K562 (cell line): Measurements from ENCODE around the gene PPIF. TPM values are rescaled to one million over a fixed set of nuclear protein-coding genes. Genes with fewer than 3 reads are reported as not detected.
"Not testable (repeated sequence)": the region's sequence is repeated elsewhere in the genome, so short reads cannot be mapped to it uniquely, and the experiment has no call there.

Source experiments
- ATAC-seq: fragments of 200-7000 bp; cut with Tn5 transposase; 3 replicates; pipeline ENCODE4 v1.9.1; 2020; ENCODE audit warnings: moderate library complexity
- BruUV-seq: library from RNA; stranded (reverse); fragments of 400-500 nt; replicated peaks from 2 replicates; lab custom pipeline; 2021; lab: Mats Ljungman, UMichigan
- CTCF ChIA-PET: fragments of 300-600 bp; formaldehyde crosslinking; extraction: SDS; loops from one replicate; lab custom pipeline; 2021; ENCODE audit warnings: low intra/inter-chr PET ratio; lab: Yijun Ruan, JAX
- POLR2A ChIA-PET: fragments of 300-600, 350-650 bp; sonication (Branson Sonifier 250); formaldehyde crosslinking; extraction: SDS; loops from one replicate; lab custom pipeline; 2021; ENCODE audit warnings: antibody characterized with exemption, inconsistent platforms; lab: Yijun Ruan, JAX
- DNase-seq, 4 experiments: peaks; one replicate each; pipeline versions ENCODE4 v3.0.0 to v3.0.0-alpha.2; 2011 to 2018; ENCODE audit warnings: low spot score in 3 of 4, mixed read lengths in 3 of 4; ENCODE audit errors: extremely low read depth in 1 of 4
- FAIRE-seq: peaks from 2 replicates; lab custom pipeline; 2011; peaks lifted over from hg19 to GRCh38; lab: Jason Lieb, UNC
- H2AFZ ChIP-seq: 2 replicates; pipeline ENCODE4 v1.6.0; 2011; ENCODE audit warnings: low read depth, low read length, control low read depth, inconsistent platforms
- H3K27ac ChIP-seq: fragments of 200-600 bp; 3 replicates; pipeline ENCODE4 v1.8.0; 2011; ENCODE audit warnings: low read depth, mild to moderate bottlenecking, control low read depth, inconsistent platforms, low read length, moderate library complexity, mixed read lengths; ENCODE audit errors: extremely low read depth
- H3K27me3 ChIP-seq, 2 experiments: fragments of 300-600 bp in 1 of 2; 2 replicates in 1 of 2; 3 replicates in 1 of 2; pipeline versions ENCODE4 v1.6.0 to v1.8.0; 2011; ENCODE audit warnings: inconsistent platforms in 2 of 2, low read length in 2 of 2, mild to moderate bottlenecking in 1 of 2, mixed read lengths in 1 of 2, moderate library complexity in 1 of 2; ENCODE audit not compliant: control insufficient read depth in 2 of 2, insufficient read depth in 2 of 2
- H3K36me3 ChIP-seq: fragments of 300-600 bp; 3 replicates; pipeline ENCODE4 v1.8.0; 2011; ENCODE audit warnings: mild to moderate bottlenecking, low read length, inconsistent platforms; ENCODE audit not compliant: control insufficient read depth, insufficient read depth
- H3K4me1 ChIP-seq, 2 experiments: fragments of 200-600 bp in 1 of 2; replicated peaks in 1 of 2; 2 replicates in 1 of 2; 3 replicates in 1 of 2; pipeline versions ENCODE4 v1.5.1 to v1.8.0; 2011; ENCODE audit warnings: inconsistent platforms in 2 of 2, low read length in 2 of 2, mild to moderate bottlenecking in 1 of 2, mixed read lengths in 1 of 2, moderate library complexity in 1 of 2; ENCODE audit not compliant: control insufficient read depth in 2 of 2, insufficient read depth in 2 of 2
- H3K4me2 ChIP-seq: 2 replicates; pipeline ENCODE4 v1.6.1; 2011; ENCODE audit warnings: low read length, control low read depth, inconsistent platforms, mixed read lengths; ENCODE audit not compliant: insufficient read depth
- H3K4me3 ChIP-seq: fragments of 200-600 bp; sonication (generic), shearing (Covaris generic); 2 replicates; pipeline ENCODE4 v1.5.1; 2016; ENCODE audit warnings: control low read depth, inconsistent platforms
- H3K79me2 ChIP-seq: fragments of 200-600 bp; 3 replicates; pipeline ENCODE4 v1.8.0; 2011; ENCODE audit warnings: low read length, inconsistent platforms; ENCODE audit not compliant: control insufficient read depth, insufficient read depth
- H3K9ac ChIP-seq, 2 experiments: 2 replicates each; pipeline versions ENCODE4 v1.6.0 to v1.6.1; 2011; ENCODE audit warnings: low read depth in 2 of 2, low read length in 2 of 2, control low read depth in 1 of 2, inconsistent platforms in 1 of 2, mild to moderate bottlenecking in 1 of 2, mixed read lengths in 1 of 2; ENCODE audit not compliant: insufficient read depth in 1 of 2
- H3K9me1 ChIP-seq: one replicate; pipeline ENCODE4 v1.6.0; 2011; ENCODE audit warnings: inconsistent platforms, mild to moderate bottlenecking, low read length, moderate library complexity; ENCODE audit not compliant: control insufficient read depth, insufficient read depth
- H3K9me3 ChIP-seq: replicated peaks from 2 replicates; pipeline ENCODE4 v1.5.1; 2011; ENCODE audit warnings: low read depth, low read length, inconsistent platforms; ENCODE audit not compliant: control insufficient read depth, insufficient read depth
- H4K20me1 ChIP-seq: replicated peaks from 2 replicates; pipeline ENCODE4 v1.6.1; 2011; ENCODE audit warnings: low read length, inconsistent platforms, mixed read lengths; ENCODE audit not compliant: control insufficient read depth, insufficient read depth
- ATF3 ChIP-seq, 2 experiments: fragments of 450-650 bp in 1 of 2; sonication (generic) in 1 of 2; formaldehyde crosslinking in 1 of 2; IDR thresholded peaks in 1 of 2; conservative IDR thresholded peaks in 1 of 2; 2 replicates each; pipeline versions ENCODE4 v1.6.1 to v1.8.1; 2016 to 2023; ENCODE audit warnings: mild to moderate bottlenecking in 2 of 2, moderate library complexity in 2 of 2, inconsistent platforms in 1 of 2, missing genetic modification reagents in 1 of 2
- CBX3 ChIP-seq, 2 experiments: IDR thresholded peaks; 1 replicate in 1 of 2; 2 replicates in 1 of 2; pipeline ENCODE4 v1.6.1; 2012; ENCODE audit warnings: inconsistent platforms in 2 of 2, low read length in 2 of 2, borderline replicate concordance in 1 of 2, control low read depth in 1 of 2
- JUND ChIP-seq, 2 experiments: IDR thresholded peaks; 2 replicates in 1 of 2; 3 replicates in 1 of 2; pipeline ENCODE4 v1.6.1; 2011; ENCODE audit warnings: borderline replicate concordance in 2 of 2, low read depth in 2 of 2, low read length in 2 of 2, improper control_type of control experiment in 1 of 2, missing biosample characterization in 1 of 2, missing genetic modification characterization in 1 of 2, missing genetic modification reagents in 1 of 2
- RBM25 ChIP-seq: fragments of 200-400 bp; formaldehyde crosslinking; IDR thresholded peaks from 2 replicates; pipeline ENCODE4 v1.6.1; 2018; ENCODE audit warnings: low read length, low read depth, moderate library complexity; ENCODE audit not compliant: severe bottlenecking
- ZFX ChIP-seq: sonication (generic); formaldehyde crosslinking; IDR thresholded peaks from 2 replicates; pipeline ENCODE4 v1.8.0; 2022; ENCODE audit warnings: mild to moderate bottlenecking, missing genetic modification reagents, moderate library complexity
- ZNF146 ChIP-seq: IDR thresholded peaks from one replicate; pipeline ENCODE4 v1.6.1; 2018; ENCODE audit warnings: missing compliant biosample characterization; ENCODE audit not compliant: unreplicated experiment
- ZNF165 ChIP-seq: fragments of 250-450 bp; sonication (Bioruptor Pico); IDR thresholded peaks from 2 replicates; pipeline ENCODE4 v1.4.0; 2020; ENCODE audit warnings: borderline replicate concordance
- WGBS: fragments of 100-300 bp; shearing (Covaris generic); methylation state at CpG from one replicate; pipeline ENCODE4 v1.1.6; 2016; ENCODE audit warnings: low coverage, mixed read lengths; ENCODE audit not compliant: insufficient coverage; ENCODE audit errors: missing lambda C conversion rate; 5-methylcytosine and 5-hydroxymethylcytosine counted together
- in situ Hi-C: fragments of 300-500 bp; cut with MboI; formaldehyde crosslinking; loops from 4 replicates; pipeline ENCODE4 v1.15.0; 2018; ENCODE audit warnings: inconsistent platforms, mixed read lengths
- intact Hi-C: fragments of 100-400 bp; cut with micrococcal nuclease; formaldehyde crosslinking; loops from 2 replicates; pipeline ENCODE4 v1.14.2; 2022
- polyA plus RNA-seq, 8 experiments: library from polyadenylated mRNA; depleted of rRNA in 4 of 8; stranded (reverse) in 5 of 8; unstranded in 3 of 8; fragments of >200 nt; fragmentation: Nextera tagmentation in 2 of 8; fragmentation: Illumina TruSeq in 1 of 8; extraction: Ambion mirVana in 2 of 8; extraction: Trizol in 1 of 8; gene quantifications; 2 replicates each; pipeline versions ENCODE4 v1.2.1 to v1.2.3, GENCODE V29; 2011 to 2014; ENCODE audit warnings: inconsistent platforms in 1 of 8, missing spikeins in 1 of 8
- total RNA-seq, 7 experiments: library from RNA; depleted of rRNA in 6 of 7; stranded (reverse); fragments of >200 nt in 6 of 7; fragmentation: Illumina TruSeq in 2 of 7; extraction: Trizol in 2 of 7; gene quantifications; 2 replicates each; pipeline versions ENCODE4 v1.2.1 to v1.2.3, GENCODE V29; 2011 to 2021; ENCODE audit warnings: low replicate concordance in 1 of 7

Gene PPIF
- total and polyA plus RNA-seq, 9 of the 15 experiments (the other 6 are each of a cell fraction or from before 2014, with no cell fraction given) = 40.9 to 287 (median 117) TPM

GRCh38 chr10:79332610-79333315 lies 14.5 kb upstream of the PPIF start:
- ATAC-seq, H3K9me3 ChIP-seq, DNase-seq, H3K9me1 ChIP-seq, H2AFZ ChIP-seq, FAIRE-seq, H3K36me3 ChIP-seq, intact Hi-C loops, CTCF ChIA-PET, H3K79me2 ChIP-seq, H3K27ac ChIP-seq, H3K4me3 ChIP-seq, H3K4me1 ChIP-seq, BruUV-seq, H3K9ac ChIP-seq, H4K20me1 ChIP-seq, H3K4me2 ChIP-seq, in situ Hi-C loops: not testable (repeated sequence)
- POLR2A ChIA-PET = interaction anchor here (0.6 to 3.1 kb wide), 5 partner anchors 10 to 1075 kb away, joined by 3 to 16 read pairs (median 4); partner anchors contain the start of gene PRXL2A
- TF ChIP-seq ZNF146 (CRISPR knock-in tag) (peak; percentile 95), CBX3 (IDR thresholded peaks at IDR 0.05; ENCODE audit: borderline replicate concordance in 1 of 2, low read length in 2 of 2) (peak in 1 of 2 experiments; percentile 64; a peak in 1 of 3 replicates), RBM25 (peak; percentile 79)
- H3K27me3 ChIP-seq = peaks cover 7 to 46% of the 10 kb centered on the region in 2 experiments
- 10% methylated on average over 2 of the region's 10 CpGs for WGBS

GRCh38 chr10:79333513-79333912 lies 13.8 kb upstream of the PPIF start:
- peaks cover 5% of the 10 kb centered on the region; the same call in 1 of the 2 replicates for H4K20me1 ChIP-seq
- H3K9me3 ChIP-seq = no peaks in the 10 kb centered on the region
- ChIA-PET CTCF (no interaction called here), POLR2A (interaction anchor here (0.6 to 3.1 kb wide), 5 partner anchors 10 to 1075 kb away, joined by 3 to 16 read pairs (median 4); partner anchors contain the start of gene PRXL2A)
- no peak for FAIRE-seq
- in situ Hi-C loops (no loop called here), intact Hi-C loops (no loop called here)
- BruUV-seq = no TSS peak
- no peak for DNase-seq
- H3K27me3 ChIP-seq = peaks cover 7 to 42% of the 10 kb centered on the region in 2 experiments
- no peak overlapping the region for H3K27ac ChIP-seq
- no peaks in the 10 kb centered on the region for H3K79me2 ChIP-seq
- H3K4me2 ChIP-seq = no peak overlapping the region
- H3K36me3 ChIP-seq = no peaks in the 10 kb centered on the region
- ATAC-seq = no peak
- H3K4me1 ChIP-seq = no peaks in the 10 kb centered on the region
- no peak overlapping the region for H2AFZ ChIP-seq
- no peak overlapping the region for H3K4me3 ChIP-seq
- no peaks in the 10 kb centered on the region for H3K9me1 ChIP-seq
- WGBS = 0% methylated on average over 2 of the region's 2 CpGs
- H3K9ac ChIP-seq = no peak overlapping the region
- no peak for TF ChIP-seq ZFX (CRISPR knock-in tag)
- no peak for TF ChIP-seq ZNF165 (CRISPR knock-in tag)
- peak; percentile 55; the same call in 1 of the 2 replicates for TF ChIP-seq JUND (IDR thresholded peaks at IDR 0.05; ENCODE audit: borderline replicate concordance, low read depth, low read length)
- peak; percentile 66; the same call in 2 of the 3 replicates for TF ChIP-seq JUND (tag; IDR thresholded peaks at IDR 0.05; ENCODE audit: borderline replicate concordance, low read depth, low read length)
- TF ChIP-seq ATF3 (IDR thresholded peaks at IDR 0.05) = peak; percentile 65
- TF ChIP-seq ATF3 (CRISPR knock-in tag; conservative IDR thresholded peaks at IDR 0.05) = peak; percentile 87
